Uterus (tissue), 4 donors: Measurements from ENCODE around the gene PRIM2. TPM values are rescaled to one million over a fixed set of nuclear protein-coding genes. Genes with fewer than 3 reads are reported as not detected.
"Not testable (repeated sequence)": the region's sequence is repeated elsewhere in the genome, so short reads cannot be mapped to it uniquely, and the experiment has no call there.

Source experiments
- DNase-seq, 2 donors: peaks; one replicate each; pipeline ENCODE4 v3.0.0-alpha.2; 2019 to 2020
- H3K27ac ChIP-seq, 2 donors: fragments of 200-600 bp; sonication (generic); 1 replicate in 1 of 2; 2 replicates in 1 of 2; pipeline ENCODE4 v1.5.1; 2016 to 2018
- H3K27me3 ChIP-seq, 2 donors: fragments of 200-600 bp; sonication (generic); one replicate each; pipeline ENCODE4 v1.5.1; 2018 to 2019; ENCODE audit warnings: control low read depth in 1 of 2
- H3K36me3 ChIP-seq, 2 donors: fragments of 200-600 bp; sonication (generic); one replicate each; pipeline ENCODE4 v1.5.1; 2019; ENCODE audit warnings: control low read depth in 1 of 2
- H3K4me1 ChIP-seq, 2 donors: fragments of 200-600 bp; sonication (generic); one replicate each; pipeline ENCODE4 v1.5.1; 2018 to 2019; ENCODE audit warnings: control low read depth in 1 of 2
- H3K4me3 ChIP-seq, 2 donors: fragments of 200-600 bp; sonication (generic); 1 replicate in 1 of 2; 2 replicates in 1 of 2; pipeline ENCODE4 v1.5.1; 2018 to 2019; ENCODE audit warnings: mild to moderate bottlenecking in 1 of 2
- H3K9me3 ChIP-seq, 2 donors: fragments of 200-600 bp; sonication (generic); one replicate each; pipeline ENCODE4 v1.5.1; 2019; ENCODE audit warnings: control low read depth in 1 of 2
- CTCF ChIP-seq, 4 experiments: fragments of 200-600 bp in 2 of 4; fragments of 450-650 bp in 2 of 4; sonication (generic) in 2 of 4; IDR thresholded peaks; one replicate each; pipeline ENCODE4 v1.5.1; 2016 to 2019; ENCODE audit warnings: antibody characterized with exemption in 4 of 4, mild to moderate bottlenecking in 2 of 4, moderate library complexity in 1 of 4
- POLR2A ChIP-seq, 2 donors: fragments of 450-650 bp; IDR thresholded peaks; one replicate each; pipeline ENCODE4 v1.6.1; 2016; ENCODE audit warnings: antibody characterized with exemption in 2 of 2, mild to moderate bottlenecking in 1 of 2, moderate library complexity in 1 of 2
- intact Hi-C: fragments of 100-400 bp; cut with DNase I; formaldehyde crosslinking; loops from one replicate; pipeline ENCODE4 v1.15.1; 2023; ENCODE audit warnings: low total_unique reads
- total RNA-seq, 4 donors: library from RNA; depleted of rRNA in 3 of 4; stranded (reverse); fragments of >200 nt in 3 of 4; gene quantifications; one replicate each; pipeline versions ENCODE4 v1.1.0 to v1.2.4, GENCODE V29; 2014 to 2023
- donor health status: DM: yes; HTN: yes; CAD: no.

The PRIM2 gene
- total RNA-seq, 4 donors from 2014 or later, result 2.4 to 46.9 (median 23.1) TPM

GRCh38 chr6:57310817-57311157 lies 6.6 kb upstream of the PRIM2 start:
- H3K9me3 ChIP-seq, result no peaks in the 10 kb centered on the region
- H3K4me1 ChIP-seq, result no peaks in the 10 kb centered on the region
- no peak overlapping the region for H3K4me3 ChIP-seq
- H3K36me3 ChIP-seq, result no peaks in the 10 kb centered on the region
- DNase-seq, result no peak
- no peak for TF ChIP-seq CTCF (IDR thresholded peaks at IDR 0.05)
- no peak for TF ChIP-seq POLR2A (IDR thresholded peaks at IDR 0.05)
- H3K27me3 ChIP-seq, result no peaks in the 10 kb centered on the region
- intact Hi-C loops, result loop anchor here (10.0 kb wide), 1 partner anchor 136 kb away; the partner anchor contains the start of gene BAG2
- H3K27ac ChIP-seq, result peak overlapping the region in 1 of 2 donors; percentile 20

- not testable (repeated sequence) for H3K27me3 ChIP-seq, H3K36me3 ChIP-seq, H3K9me3 ChIP-seq, H3K4me1 ChIP-seq, DNase-seq, H3K4me3 ChIP-seq
- peak overlapping the region; percentile 8 to 89 for H3K27ac ChIP-seq
- intact Hi-C loops, result loop anchor here (10.0 kb wide), 1 partner anchor 137 kb away; the partner anchor contains the start of gene BAG2
These were observed 6.0 kb upstream of the PRIM2 start for GRCh38 chr6:57311300-57312003.

GRCh38 chr6:57312004-57312345 lies 5.5 kb upstream of the PRIM2 start:
- no peak for TF ChIP-seq CTCF (IDR thresholded peaks at IDR 0.05)
- TF ChIP-seq POLR2A (IDR thresholded peaks at IDR 0.05), result no peak
- peak overlapping the region; percentile 89 for H3K27ac ChIP-seq

DNA sequence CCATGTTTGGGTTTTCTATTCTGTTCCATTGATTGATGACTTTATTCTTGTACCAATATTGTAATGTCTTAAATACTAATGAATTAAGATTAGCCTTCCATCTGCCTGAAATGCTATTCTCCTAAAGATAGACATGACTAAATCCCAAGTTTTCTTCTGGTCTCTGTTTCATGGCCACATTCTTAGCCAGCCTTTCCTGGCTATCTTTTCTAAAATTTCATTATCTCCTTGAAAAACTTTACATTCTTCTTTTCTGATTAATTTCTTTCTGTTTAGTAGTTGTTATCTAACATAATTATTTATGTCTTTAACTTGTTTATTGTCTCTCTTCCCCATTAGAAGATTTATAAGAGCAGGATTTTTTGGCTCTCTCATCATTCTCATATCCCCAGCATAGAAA lies 4.4 kb upstream of the PRIM2 start:
- no peaks in the 10 kb centered on the region for H3K27me3 ChIP-seq
- no peak for DNase-seq
- no peaks in the 10 kb centered on the region for H3K9me3 ChIP-seq
- no peaks in the 10 kb centered on the region for H3K36me3 ChIP-seq
- intact Hi-C loops, result loop anchor here (10.0 kb wide), 1 partner anchor 138 kb away; the partner anchor contains the start of gene BAG2
- peak overlapping the region; percentile 89 for H3K27ac ChIP-seq
- TF ChIP-seq CTCF (IDR thresholded peaks at IDR 0.05) (no peak), POLR2A (IDR thresholded peaks at IDR 0.05) (no peak)
- H3K4me3 ChIP-seq, result no peak overlapping the region
- H3K4me1 ChIP-seq, result no peaks in the 10 kb centered on the region

More at GRCh38 chr6:57312004-57312345, 5.5 kb upstream of the PRIM2 start:
- intact Hi-C loops, result loop anchor here (10.0 kb wide), 1 partner anchor 137 kb away; the partner anchor contains the start of gene BAG2
- Histone ChIP-seq H3K4me3 (no peak overlapping the region), H3K9me3 (no peaks in the 10 kb centered on the region), H3K27me3 (no peaks in the 10 kb centered on the region), H3K36me3 (no peaks in the 10 kb centered on the region), H3K4me1 (no peaks in the 10 kb centered on the region)
- no peak for DNase-seq

GRCh38 chr6:57313711-57314471 lies 3.5 kb upstream of the PRIM2 start:
- no peaks in the 10 kb centered on the region for H3K36me3 ChIP-seq
- no peaks in the 10 kb centered on the region for H3K4me1 ChIP-seq
- no peak for TF ChIP-seq CTCF (IDR thresholded peaks at IDR 0.05)
- TF ChIP-seq POLR2A (IDR thresholded peaks at IDR 0.05), result no peak
- no peak overlapping the region for H3K4me3 ChIP-seq
- no peaks in the 10 kb centered on the region for H3K27me3 ChIP-seq
- H3K9me3 ChIP-seq, result no peaks in the 10 kb centered on the region
- peak; percentile 64 to 77 for DNase-seq
- intact Hi-C loops, result loop anchor here (10.0 kb wide), 1 partner anchor 139 kb away; the partner anchor contains the start of gene BAG2
- H3K27ac ChIP-seq, result peak overlapping the region; percentile 89
